H1 (cell line): ENCODE results near the gene MEX3D. TPM values are rescaled to one million over a fixed set of nuclear protein-coding genes. Genes with fewer than 3 reads are reported as not detected.

Experiments
- BACH1 ChIP-seq: IDR thresholded peaks from 2 replicates; pipeline ENCODE4 v1.6.1; 2012; ENCODE audit warnings: low read length, improper control_type of control experiment
- BRCA1 ChIP-seq: IDR thresholded peaks from 2 replicates; pipeline ENCODE4 v1.6.1; 2012; ENCODE audit warnings: low read depth, low read length, improper control_type of control experiment
- EZH2 ChIP-seq: fragments of 200-600 bp; sonication (generic); IDR thresholded peaks from 2 replicates; pipeline ENCODE4 v1.7.1; 2012; ENCODE audit warnings: low read depth, mild to moderate bottlenecking, moderate library complexity, low read length, inconsistent platforms; ENCODE audit not compliant: severe bottlenecking
- GABPA ChIP-seq: IDR thresholded peaks from 2 replicates; pipeline ENCODE4 v1.6.1; 2011; ENCODE audit warnings: mild to moderate bottlenecking, low read length, moderate library complexity, borderline replicate concordance; ENCODE audit not compliant: insufficient read depth
- JUND ChIP-seq: IDR thresholded peaks from 2 replicates; pipeline ENCODE4 v1.6.1; 2011; ENCODE audit warnings: mild to moderate bottlenecking, improper control_type of control experiment, low read length
- KDM5A ChIP-seq: fragments of 200-600 bp; IDR thresholded peaks from 2 replicates; pipeline ENCODE4 v1.7.1; 2012; ENCODE audit warnings: mild to moderate bottlenecking, low read length, inconsistent platforms, mixed read lengths
- MAFK ChIP-seq: IDR thresholded peaks from 2 replicates; pipeline ENCODE4 v1.6.1; 2012; ENCODE audit warnings: low read depth, mild to moderate bottlenecking, improper control_type of control experiment, low read length
- POLR2A ChIP-seq, 2 experiments: IDR thresholded peaks; 1 replicate in 1 of 2; 2 replicates in 1 of 2; pipeline ENCODE4 v1.6.1; 2011; ENCODE audit warnings: low read depth in 2 of 2, low read length in 2 of 2, mild to moderate bottlenecking in 2 of 2; ENCODE audit errors: control extremely low read depth in 1 of 2
- POU5F1 ChIP-seq: IDR thresholded peaks from 2 replicates; pipeline ENCODE4 v1.6.1; 2011; ENCODE audit warnings: low read depth, mild to moderate bottlenecking, low read length, moderate library complexity
- RBBP5 ChIP-seq: IDR thresholded peaks from 2 replicates; pipeline ENCODE4 v1.7.1; 2012; ENCODE audit warnings: low read depth, mild to moderate bottlenecking, inconsistent platforms, low read length, moderate library complexity, borderline replicate concordance
- RFX5 ChIP-seq: IDR thresholded peaks from 2 replicates; pipeline ENCODE4 v1.6.1; 2011; ENCODE audit warnings: low read depth, low read length, improper control_type of control experiment, borderline replicate concordance
- SIRT6 ChIP-seq: IDR thresholded peaks from one replicate; pipeline ENCODE4 v1.7.1; 2012; ENCODE audit warnings: low read length, inconsistent platforms
- SIX5 ChIP-seq: IDR thresholded peaks from 2 replicates; pipeline ENCODE4 v1.6.1; 2011; ENCODE audit warnings: mild to moderate bottlenecking, low read depth, low read length
- SP4 ChIP-seq: IDR thresholded peaks from 2 replicates; pipeline ENCODE4 v1.6.1; 2012; ENCODE audit warnings: low read length, inconsistent platforms
- polyA plus RNA-seq, 7 experiments: library from polyadenylated mRNA; depleted of rRNA in 3 of 7; stranded (reverse) in 5 of 7; unstranded in 2 of 7; fragments of >200 nt in 5 of 7; fragments of 200-250 nt in 2 of 7; gene quantifications; 1 replicate in 5 of 7; 2 replicates in 1 of 7; 4 replicates in 1 of 7; pipeline versions ENCODE4 v1.2.1 to v1.2.3, GENCODE V29; 2011 to 2013; ENCODE audit warnings: missing spikeins in 2 of 7, mixed read lengths in 2 of 7
- total RNA-seq: library from RNA; stranded (reverse); fragmentation: NEBNext Ultra II Directional; extraction: Animal tissue kit (Norgen Biotek cat#: 25700); gene quantifications from 2 replicates; pipeline ENCODE4 v1.2.1, GENCODE V29; 2021
- TF ChIP-seq, protein P1 (sequence below): IDR thresholded peaks from 2 replicates; pipeline ENCODE4 v1.6.1; 2012; ENCODE audit warnings: inconsistent platforms

The MEX3D gene
- total and polyA plus RNA-seq, 2 of the 8 experiments (the other 6 are each of a cell fraction or from before 2014, with no cell fraction given) = 20.8 to 78.8 TPM

DNA sequence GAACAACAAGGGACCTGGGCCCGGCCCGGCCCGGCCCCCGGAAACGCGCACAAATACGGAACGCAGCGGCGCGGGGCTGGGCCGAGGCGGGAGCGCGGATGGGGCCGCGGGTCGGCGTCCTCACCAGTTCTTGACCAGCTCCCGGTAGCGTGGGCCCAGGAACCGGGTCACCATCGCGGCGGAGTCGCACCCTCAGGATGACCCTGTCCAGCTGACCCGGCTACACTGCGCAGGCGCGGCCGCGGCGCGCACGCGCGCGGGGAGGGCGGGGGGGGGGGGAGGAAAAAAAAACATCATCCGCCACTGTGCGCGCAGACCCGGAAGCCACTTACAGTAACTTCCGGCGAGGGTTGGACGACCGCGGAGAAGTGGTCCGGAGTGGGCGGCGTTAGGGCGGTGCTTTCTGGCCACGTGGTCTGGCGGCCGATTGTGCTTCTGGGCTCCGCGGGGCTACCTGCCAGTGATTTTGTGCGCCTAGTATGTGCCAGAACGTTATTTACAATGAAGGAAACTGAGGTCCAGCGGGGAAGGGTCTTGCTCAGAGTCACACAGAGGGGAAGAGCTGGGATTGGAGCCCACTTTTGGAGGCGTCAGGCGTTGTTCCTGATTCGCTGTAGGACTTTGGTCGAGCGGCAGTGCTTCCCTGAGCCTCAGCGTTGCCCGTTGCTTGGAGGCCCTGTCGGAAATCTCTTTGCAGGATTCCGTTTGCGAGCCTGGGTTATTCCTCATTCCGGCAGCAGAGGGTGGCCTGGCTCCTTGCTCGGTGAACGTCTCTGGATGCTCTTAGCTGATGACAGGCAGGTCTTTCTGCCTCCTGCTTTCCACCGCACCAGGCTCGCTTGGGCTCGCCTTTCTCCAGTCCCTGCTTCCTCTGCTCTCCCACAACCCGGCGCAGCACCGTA, 37.4 kb upstream of the MEX3D start, which contains the start of gene UQCR11 (continued):
- no peak for TF ChIP-seq POU5F1
- TF ChIP-seq, protein P1, sequence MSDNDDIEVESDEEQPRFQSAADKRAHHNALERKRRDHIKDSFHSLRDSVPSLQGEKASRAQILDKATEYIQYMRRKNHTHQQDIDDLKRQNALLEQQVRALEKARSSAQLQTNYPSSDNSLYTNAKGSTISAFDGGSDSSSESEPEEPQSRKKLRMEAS = peak; percentile 93
- no peak for TF ChIP-seq KDM5A
- TF ChIP-seq SIRT6 = no peak
- TF ChIP-seq POLR2A (IDR thresholded peaks at IDR 0.05; ENCODE audit: control extremely low read depth in 1 of 2, low read depth in 2 of 2, low read length in 2 of 2) = peak in 1 of 2 experiments; percentile 49; a peak in 2 of 3 replicates
- peak; percentile 88 for TF ChIP-seq SP4
- no peak for TF ChIP-seq RFX5
- no peak for TF ChIP-seq BRCA1
- no peak for TF ChIP-seq MAFK
- TF ChIP-seq GABPA = peak; percentile 71
- TF ChIP-seq EZH2 = no peak
- TF ChIP-seq RBBP5 = peak; percentile 88
- no peak for TF ChIP-seq JUND
- TF ChIP-seq BACH1 = peak; percentile 79
- TF ChIP-seq SIX5 = no peak
